ENCODE results near the gene ESAM.
"Not testable (repeated sequence)": the region's sequence is repeated elsewhere in the genome, so short reads cannot be mapped to it uniquely, and the experiment has no call there.

ESAM gene

GRCh38 chr11:124762105-124762623 is at the start of gene ESAM:
Gene ESAM, minus strand, starts transcription at chr11:124762290. Its CDS starts 136 bp downstream, at chr11:124762154.
- peak in 1 of 2 experiments; percentile 8 for DNase-seq

- no peak for DNase-seq
Observed at GRCh38 chr11:124811399-124812125, 49.5 kb upstream of the ESAM start.

GRCh38 chr11:124807660-124808270 is 45.7 kb upstream of the ESAM start:
- no peak for DNase-seq

GRCh38 chr11:124807201-124807600 is 45.1 kb upstream of the ESAM start:
- DNase-seq: no peak

- no peak for DNase-seq
Observed at GRCh38 chr11:124804884-124805283, 42.8 kb upstream of the ESAM start.

GRCh38 chr11:124801636-124802312 is 39.7 kb upstream of the ESAM start:
- no peak for DNase-seq

- DNase-seq: no peak
Observed at GRCh38 chr11:124801014-124801413, 38.9 kb upstream of the ESAM start.

- DNase-seq: peak; percentile 54 to 64
Observed at GRCh38 chr11:124800226-124800929, 38.3 kb upstream of the ESAM start, which contains the start of gene MSANTD2. Gene MSANTD2, minus strand, starts transcription at chr11:124800406. Its CDS starts 26 bp downstream, at chr11:124800380.

GRCh38 chr11:124799348-124800225 is 37.5 kb upstream of the ESAM start:
- DNase-seq: no peak

- no peak for DNase-seq
Observed at GRCh38 chr11:124798991-124799347, 36.9 kb upstream of the ESAM start.

- DNase-seq: no peak
Observed at GRCh38 chr11:124796312-124796711, 34.2 kb upstream of the ESAM start.

- peak; percentile 13 to 20 for DNase-seq
Observed at GRCh38 chr11:124793466-124794278, 31.6 kb upstream of the ESAM start.

GRCh38 chr11:124791626-124792341 is 29.7 kb upstream of the ESAM start:
- DNase-seq: no peak

- DNase-seq: no peak
Observed at GRCh38 chr11:124788521-124788920, 26.4 kb upstream of the ESAM start.

- no peak for DNase-seq
Observed at GRCh38 chr11:124784051-124784450, 22.0 kb upstream of the ESAM start.

- DNase-seq: no peak
Observed at GRCh38 chr11:124783002-124783401, 20.9 kb upstream of the ESAM start.

GRCh38 chr11:124779568-124779967 is 17.5 kb upstream of the ESAM start:
- DNase-seq: no peak

GRCh38 chr11:124778281-124778680 is 16.2 kb upstream of the ESAM start:
- no peak for DNase-seq

GRCh38 chr11:124776865-124777645 is 15.0 kb upstream of the ESAM start:
- DNase-seq: no peak

- DNase-seq: not testable (repeated sequence)
Observed at GRCh38 chr11:124770959-124771358, 8.9 kb upstream of the ESAM start.

Data from SHP77 (cell line).